Skeletal muscle tissue (tissue), 4 donors: ENCODE results near the gene OR4D6. TPM values are rescaled to one million over a fixed set of nuclear protein-coding genes. Genes with fewer than 3 reads are reported as not detected.
"Not testable (repeated sequence)": the region's sequence is repeated elsewhere in the genome, so short reads cannot be mapped to it uniquely, and the experiment has no call there.

Experiments
- H3K27ac ChIP-seq: one replicate; pipeline ENCODE4 v1.7.0; 2013; ENCODE audit warnings: mild to moderate bottlenecking, low read depth, low read length, inconsistent platforms
- H3K27me3 ChIP-seq, 3 donors: one replicate each; pipeline ENCODE4 v1.7.0; 2013; ENCODE audit warnings: low read length in 3 of 3; ENCODE audit not compliant: control insufficient read depth in 3 of 3, insufficient read depth in 3 of 3
- H3K36me3 ChIP-seq, 3 donors: one replicate each; pipeline ENCODE4 v1.7.0; 2013; ENCODE audit warnings: low read length in 3 of 3; ENCODE audit not compliant: control insufficient read depth in 3 of 3, insufficient read depth in 3 of 3
- H3K4me1 ChIP-seq, 3 donors: one replicate each; pipeline ENCODE4 v1.7.0; 2013; ENCODE audit warnings: low read length in 3 of 3, mild to moderate bottlenecking in 3 of 3; ENCODE audit not compliant: control insufficient read depth in 3 of 3, insufficient read depth in 3 of 3
- H3K4me3 ChIP-seq, 3 donors: one replicate each; pipeline ENCODE4 v1.7.0; 2013; ENCODE audit warnings: low read length in 3 of 3
- H3K9ac ChIP-seq, 3 donors: one replicate each; pipeline ENCODE4 v1.7.0; 2013; ENCODE audit warnings: low read length in 3 of 3, mild to moderate bottlenecking in 3 of 3, moderate library complexity in 2 of 3, low read depth in 1 of 3
- H3K9me3 ChIP-seq, 3 donors: one replicate each; pipeline ENCODE4 v1.7.0; 2013; ENCODE audit warnings: low read length in 3 of 3; ENCODE audit not compliant: control insufficient read depth in 3 of 3
- total RNA-seq: library from RNA; depleted of rRNA; stranded (reverse); fragments of >200 nt; gene quantifications from one replicate; pipeline ENCODE4 v1.2.3, GENCODE V29; 2014
- donor health status: Osteomylitis.

OR4D6 gene
- total RNA-seq, 1 donor from 2014 or later, result not detected

DNA sequence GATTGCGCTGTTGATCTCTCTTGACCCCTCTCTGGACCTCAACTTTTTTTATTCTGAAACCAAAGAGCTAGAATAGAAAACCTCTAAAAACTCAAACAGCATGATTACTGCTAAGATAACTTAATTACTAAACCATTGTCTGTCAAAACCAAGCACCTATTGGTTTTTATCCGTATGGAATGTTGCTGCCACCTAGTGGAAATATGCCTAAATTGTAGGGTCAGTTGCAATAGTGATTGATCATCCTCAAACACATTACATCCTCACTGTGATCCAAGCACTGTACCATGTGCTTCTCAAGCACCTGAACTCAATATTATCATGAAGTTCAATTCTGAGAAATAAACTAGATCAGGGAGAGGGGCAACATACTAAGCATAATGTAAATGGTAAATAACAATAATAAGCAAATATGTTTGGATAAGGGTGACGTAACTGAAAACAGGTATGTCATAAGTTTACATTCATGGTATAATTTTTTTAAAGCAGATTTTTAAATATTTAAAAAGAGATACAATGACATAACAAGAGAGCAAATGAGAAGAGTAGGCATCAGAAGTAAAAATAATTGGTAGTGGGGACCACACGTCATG is 26.7 kb upstream of the OR4D6 start:
- H3K36me3 ChIP-seq, result no peaks in the 10 kb centered on the region
- no peak overlapping the region for H3K27ac ChIP-seq
- H3K4me3 ChIP-seq, result no peak overlapping the region
- H3K9me3 ChIP-seq, result no peaks in the 10 kb centered on the region
- no peaks in the 10 kb centered on the region for H3K27me3 ChIP-seq
- H3K4me1 ChIP-seq, result no peaks in the 10 kb centered on the region
- H3K9ac ChIP-seq, result no peak overlapping the region

DNA sequence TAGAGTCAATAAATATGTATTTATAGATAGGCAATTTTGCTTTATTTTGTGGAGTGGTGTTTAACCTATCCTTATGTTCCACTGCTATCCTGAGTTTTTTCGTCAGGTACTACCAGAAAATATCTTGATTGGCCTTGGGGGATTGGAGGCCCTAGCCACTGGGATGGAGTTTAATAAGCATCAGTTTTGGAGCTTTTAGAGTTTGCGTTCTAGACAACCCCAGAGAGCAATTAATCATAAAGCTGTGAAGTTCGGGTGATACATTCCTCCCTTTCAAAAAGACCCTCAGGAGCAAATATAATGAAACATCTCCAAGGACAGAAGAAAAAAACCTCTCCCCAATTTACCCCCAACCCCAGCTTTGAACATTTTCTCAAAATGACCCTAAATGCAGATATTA is 20.6 kb upstream of the OR4D6 start, which contains the start of gene OR5A1:
OR5A1 (plus strand) TSS at position 301 of the 400 bp plus-strand sequence. CDS start 6,700 bp downstream, outside the sequence.
- Histone ChIP-seq H3K4me3 (no peak within 1 kb of the TSS), H3K9me3 (no peaks in the 10 kb centered on the region), H3K27me3 (no peaks in the 10 kb centered on the region), H3K36me3 (no peaks in the 10 kb centered on the region), H3K9ac (no peak within 1 kb of the TSS), H3K4me1 (no peaks in the 10 kb centered on the region), H3K27ac (no peak within 1 kb of the TSS)

DNA sequence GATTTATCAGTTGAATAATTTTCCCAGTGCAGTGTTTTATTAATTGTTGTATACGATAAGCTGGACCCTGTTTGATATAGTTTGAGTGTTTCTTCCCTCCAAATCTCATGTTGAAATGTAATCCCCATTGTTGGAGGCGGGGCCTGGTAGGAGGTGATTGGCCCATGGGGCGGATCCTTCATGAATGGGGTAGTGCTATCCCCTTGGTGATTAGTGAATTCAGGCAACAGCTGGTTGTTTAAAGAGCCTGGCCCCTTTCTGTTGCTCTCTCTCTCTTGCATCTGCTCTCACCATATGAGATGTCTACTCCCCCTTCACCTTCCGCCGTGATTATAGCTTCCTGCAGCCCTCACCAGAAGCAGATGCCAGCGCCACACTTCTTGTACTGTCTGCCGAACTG is 19.0 kb upstream of the OR4D6 start:
- no peaks in the 10 kb centered on the region for H3K36me3 ChIP-seq
- H3K4me1 ChIP-seq, result no peaks in the 10 kb centered on the region
- no peaks in the 10 kb centered on the region for H3K9me3 ChIP-seq
- no peak overlapping the region for H3K27ac ChIP-seq
- no peak overlapping the region for H3K9ac ChIP-seq
- H3K27me3 ChIP-seq, result no peaks in the 10 kb centered on the region
- no peak overlapping the region for H3K4me3 ChIP-seq

DNA sequence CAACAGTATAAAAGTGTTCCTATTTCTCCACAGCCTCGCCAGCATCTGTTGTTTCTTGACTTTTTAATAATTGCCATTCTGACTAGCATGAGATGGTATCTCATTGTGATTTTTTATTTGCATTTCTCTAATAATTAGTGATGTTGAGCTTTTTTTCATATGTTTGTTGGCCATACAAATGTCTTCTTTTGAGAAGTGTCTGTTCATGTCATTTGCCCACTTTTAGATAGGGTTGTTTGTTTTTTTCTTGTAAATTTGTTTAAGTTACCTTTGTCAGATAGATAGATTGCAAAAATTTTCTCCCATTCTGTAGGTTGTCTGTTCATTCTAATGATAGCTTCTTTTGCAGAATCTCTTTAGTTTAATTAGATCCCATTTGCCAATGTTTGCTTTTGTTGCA is 11.1 kb upstream of the OR4D6 start:
- not testable (repeated sequence) for H3K27me3 ChIP-seq, H3K4me1 ChIP-seq, H3K9me3 ChIP-seq, H3K27ac ChIP-seq, H3K36me3 ChIP-seq, H3K4me3 ChIP-seq, H3K9ac ChIP-seq

DNA sequence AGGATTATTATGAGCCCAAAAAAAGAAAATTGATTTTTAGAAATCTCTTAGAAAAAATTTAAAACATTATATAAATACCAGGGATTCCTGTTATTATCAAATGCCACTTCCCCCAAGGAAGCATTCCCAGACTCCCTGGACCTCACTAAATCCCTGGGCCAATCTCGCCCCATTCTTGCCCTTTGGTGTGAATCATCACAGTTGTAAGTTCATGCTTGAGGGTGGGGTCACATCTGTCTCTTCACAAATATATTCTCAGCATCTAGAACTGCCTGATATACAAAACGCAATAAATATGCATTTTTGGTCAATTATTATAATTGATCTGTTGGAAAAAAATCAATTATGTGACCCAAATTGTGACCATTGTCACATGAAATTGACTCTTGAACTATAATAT is 8.3 kb upstream of the OR4D6 start:
- Histone ChIP-seq H3K9ac (no peak overlapping the region), H3K4me1 (no peaks in the 10 kb centered on the region), H3K27ac (no peak overlapping the region), H3K4me3 (no peak overlapping the region), H3K9me3 (no peaks in the 10 kb centered on the region), H3K36me3 (no peaks in the 10 kb centered on the region), H3K27me3 (no peaks in the 10 kb centered on the region)

DNA sequence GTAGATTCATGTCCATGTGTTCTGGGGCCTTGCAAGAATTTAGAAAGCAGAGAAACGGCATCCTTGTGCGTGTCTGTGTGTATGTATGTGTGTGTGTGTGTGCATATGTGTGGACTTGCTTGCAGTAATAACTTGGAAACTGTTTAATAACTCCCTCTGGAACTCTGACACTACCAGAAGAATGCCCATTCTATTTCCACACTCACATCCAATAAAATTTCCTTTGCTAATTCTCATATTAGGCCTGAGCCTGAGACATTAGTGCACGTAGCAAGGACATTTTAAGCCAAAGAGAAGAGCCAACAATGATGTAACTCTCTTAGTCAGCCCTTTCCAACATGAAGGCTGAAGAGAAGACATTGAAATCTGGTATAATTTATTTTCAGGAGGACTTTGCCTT is 3.2 kb downstream of the OR4D6 start:
- Histone ChIP-seq H3K27me3 (no peaks in the 10 kb centered on the region), H3K4me1 (no peaks in the 10 kb centered on the region), H3K9ac (no peak overlapping the region), H3K4me3 (no peak overlapping the region), H3K27ac (no peak overlapping the region), H3K9me3 (no peaks in the 10 kb centered on the region), H3K36me3 (no peaks in the 10 kb centered on the region)

DNA sequence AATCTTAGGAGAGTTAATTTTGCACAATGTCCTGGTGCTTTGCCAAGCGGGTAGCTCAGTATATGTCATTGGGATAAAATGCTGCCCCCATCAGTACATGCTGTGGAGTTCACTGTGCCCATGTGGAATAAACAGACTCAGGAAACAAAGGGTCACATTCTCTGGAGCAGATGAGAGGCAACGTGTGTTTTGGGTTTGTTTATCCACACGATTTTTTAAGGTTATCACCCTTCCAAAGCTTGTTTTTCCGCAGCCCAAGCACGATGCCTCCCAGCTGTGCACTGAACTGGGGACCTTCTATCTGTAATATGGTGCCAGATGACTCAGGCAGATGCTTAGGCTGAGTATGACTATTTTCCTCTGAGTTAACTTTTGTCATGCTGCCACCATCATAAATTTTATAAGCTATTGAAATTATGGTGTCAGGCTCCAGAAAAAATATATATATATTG is 6.5 kb downstream of the OR4D6 start:
- Histone ChIP-seq H3K4me3 (no peak overlapping the region), H3K27me3 (no peaks in the 10 kb centered on the region)

DNA sequence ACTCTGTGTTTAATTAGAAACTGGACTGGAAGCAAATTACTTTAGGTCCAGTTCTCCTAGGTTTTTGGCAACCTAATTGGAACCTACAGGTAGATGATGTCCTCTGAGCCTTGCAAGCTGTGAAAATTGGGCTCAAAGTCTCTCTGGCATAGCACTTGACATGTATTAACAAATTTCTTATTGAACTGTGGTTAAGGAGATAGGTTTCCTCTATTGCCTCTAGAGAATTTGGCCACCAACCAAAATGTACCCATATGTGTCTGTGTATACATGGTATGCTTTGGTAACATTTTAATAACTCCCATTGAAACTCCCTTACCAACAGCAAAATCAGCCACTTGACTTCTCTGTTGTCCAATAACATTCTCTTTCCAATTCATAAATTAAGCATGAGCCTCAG is 16.3 kb downstream of the OR4D6 start, which contains the start of gene OR4D10:
OR4D10 (plus strand) TSS at position 301 of the 400 bp plus-strand sequence. CDS start 4,115 bp downstream, outside the sequence.
- Histone ChIP-seq H3K36me3 (no peaks in the 10 kb centered on the region), H3K27ac (no peak within 1 kb of the TSS), H3K9me3 (no peaks in the 10 kb centered on the region), H3K9ac (no peak within 1 kb of the TSS), H3K4me3 (no peak within 1 kb of the TSS), H3K4me1 (no peaks in the 10 kb centered on the region), H3K27me3 (no peaks in the 10 kb centered on the region)

More for the DNA sequence above, 6.5 kb downstream of the OR4D6 start:
- Histone ChIP-seq H3K9me3 (no peaks in the 10 kb centered on the region), H3K9ac (no peak overlapping the region), H3K4me1 (no peaks in the 10 kb centered on the region), H3K36me3 (no peaks in the 10 kb centered on the region), H3K27ac (no peak overlapping the region)

DNA sequence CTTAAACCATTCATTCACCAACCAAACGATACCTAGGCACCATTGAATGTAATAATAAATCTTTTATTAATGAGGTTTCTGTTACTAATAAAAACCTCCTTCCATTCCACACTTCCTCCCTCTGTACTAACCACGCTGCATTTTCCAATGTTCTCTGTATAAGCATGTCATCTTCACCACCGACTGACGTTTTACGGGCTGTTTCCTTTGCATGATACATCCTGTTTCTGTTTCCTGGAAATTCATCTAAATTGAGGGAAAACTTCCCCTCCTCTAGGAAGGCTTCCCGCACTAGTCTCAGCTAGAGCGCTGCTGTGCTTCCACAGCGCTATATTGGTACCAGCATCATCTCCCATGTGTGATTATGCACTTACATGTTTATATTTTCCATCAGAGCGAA is 18.4 kb downstream of the OR4D6 start:
- H3K36me3 ChIP-seq, result no peaks in the 10 kb centered on the region
- no peak overlapping the region for H3K27ac ChIP-seq
- no peak overlapping the region for H3K9ac ChIP-seq
- H3K4me1 ChIP-seq, result no peaks in the 10 kb centered on the region
- peaks cover 0 to 2% (median 0%) of the 10 kb centered on the region in 3 donors for H3K27me3 ChIP-seq
- no peaks in the 10 kb centered on the region for H3K9me3 ChIP-seq
- H3K4me3 ChIP-seq, result no peak overlapping the region

DNA sequence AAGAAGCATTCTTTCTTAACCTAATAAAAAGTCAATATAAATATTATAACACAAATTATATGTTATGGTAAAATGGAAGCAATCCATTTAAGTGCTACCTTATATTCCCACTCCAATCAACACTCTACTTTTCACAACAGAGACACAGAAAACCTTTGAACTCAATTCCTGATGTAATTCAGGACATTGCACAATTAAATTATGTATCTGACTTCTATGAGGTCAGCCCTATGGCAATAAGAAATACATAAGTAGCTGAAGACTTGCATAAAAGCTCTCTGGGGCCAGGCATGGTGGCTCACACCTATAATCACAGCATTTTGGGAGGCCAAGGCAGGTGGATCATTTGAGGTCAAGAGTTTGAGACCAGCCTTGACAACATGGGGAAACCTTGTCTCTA is 23.1 kb downstream of the OR4D6 start:
- Histone ChIP-seq H3K27ac (no peak overlapping the region), H3K9ac (no peak overlapping the region), H3K4me1 (no peaks in the 10 kb centered on the region), H3K36me3 (no peaks in the 10 kb centered on the region), H3K9me3 (no peaks in the 10 kb centered on the region), H3K27me3 (peaks cover 0 to 2% (median 0%) of the 10 kb centered on the region in 3 donors), H3K4me3 (no peak overlapping the region)
